MM.1S (cell line): ENCODE data around the gene KLHL35.

ENCODE experiments used
- DNase-seq: peaks from one replicate; pipeline ENCODE4 v3.0.0-alpha.2; 2015
- H2AFZ ChIP-seq: fragments of 300-600 bp; sonication (generic); 2 replicates; pipeline ENCODE4 v1.6.0; 2016; ENCODE audit warnings: antibody characterized with exemption, low read length
- H3F3A ChIP-seq: fragments of 300-600 bp; sonication (generic); 2 replicates; pipeline ENCODE4 v1.6.1; 2016; ENCODE audit warnings: mild to moderate bottlenecking, antibody characterized with exemption, low read length, moderate library complexity, mixed read lengths; ENCODE audit not compliant: insufficient read depth
- H3K27ac ChIP-seq: fragments of 300-600 bp; sonication (generic); 2 replicates; pipeline ENCODE4 v1.5.1; 2016; ENCODE audit warnings: mild to moderate bottlenecking, low read length
- H3K27me3 ChIP-seq: fragments of 300-600 bp; sonication (generic); replicated peaks from 2 replicates; pipeline ENCODE4 v1.6.0; 2016; ENCODE audit warnings: low read length; ENCODE audit not compliant: insufficient read depth
- H3K36me3 ChIP-seq: fragments of 300-600 bp; sonication (generic); replicated peaks from 2 replicates; pipeline ENCODE4 v1.6.1; 2016; ENCODE audit warnings: mild to moderate bottlenecking, low read length, mixed read lengths; ENCODE audit not compliant: insufficient read depth
- H3K4me1 ChIP-seq: fragments of 300-600 bp; sonication (generic); 2 replicates; pipeline ENCODE4 v1.6.1; 2016; ENCODE audit warnings: low read length, mixed read lengths
- H3K4me2 ChIP-seq: fragments of 300-600 bp; sonication (generic); 2 replicates; pipeline ENCODE4 v1.6.0; 2016; ENCODE audit warnings: low read depth, low read length
- H3K4me3 ChIP-seq: fragments of 300-600 bp; sonication (generic); 2 replicates; pipeline ENCODE4 v1.5.1; 2016; ENCODE audit warnings: low read length, mixed read lengths
- H3K79me2 ChIP-seq: fragments of 300-600 bp; sonication (generic); 2 replicates; pipeline ENCODE4 v1.6.1; 2016; ENCODE audit warnings: mixed run types, low read length, mixed read lengths
- H3K9ac ChIP-seq: fragments of 300-600 bp; sonication (generic); 2 replicates; pipeline ENCODE4 v1.6.1; 2016; ENCODE audit warnings: low read length, mixed read lengths
- H3K9me2 ChIP-seq: fragments of 300-600 bp; sonication (generic); replicated peaks from 2 replicates; pipeline ENCODE4 v1.6.1; 2016; ENCODE audit warnings: mild to moderate bottlenecking, low read length, mixed read lengths; ENCODE audit not compliant: insufficient read depth
- H3K9me3 ChIP-seq: fragments of 300-600 bp; sonication (generic); replicated peaks from 2 replicates; pipeline ENCODE4 v1.6.1; 2016; ENCODE audit warnings: mild to moderate bottlenecking, low read length, mixed read lengths; ENCODE audit not compliant: insufficient read depth
- H4K20me1 ChIP-seq: fragments of 300-600 bp; sonication (generic); 2 replicates; pipeline ENCODE4 v1.6.1; 2016; ENCODE audit warnings: mild to moderate bottlenecking, low read length, moderate library complexity, mixed read lengths; ENCODE audit not compliant: insufficient read depth
- CTCF ChIP-seq: fragments of 300-600 bp; sonication (generic); IDR thresholded peaks from 2 replicates; pipeline ENCODE4 v1.5.1; 2016; ENCODE audit warnings: antibody characterized with exemption, low read length, mixed read lengths
- EZH2 ChIP-seq: fragments of 300-600 bp; sonication (generic); optimal IDR thresholded peaks from 2 replicates; pipeline ENCODE3; 2017; ENCODE audit warnings: low read depth, mild to moderate bottlenecking, antibody characterized with exemption, low read length, mixed read lengths
- EZH2phosphoT487 ChIP-seq: fragments of 300-600 bp; sonication (generic); IDR thresholded peaks from 2 replicates; pipeline ENCODE4 v1.6.1; 2018; ENCODE audit warnings: antibody characterized with exemption, low read length

KLHL35 gene

GRCh38 chr11:75387736-75388294, 45.2 kb downstream of the KLHL35 start:
- no peak for TF ChIP-seq EZH2
- TF ChIP-seq EZH2phosphoT487 = no peak
- no peak for TF ChIP-seq CTCF
- H3K4me2 ChIP-seq = no peak overlapping the region

GRCh38 chr11:75386942-75387630, 45.9 kb downstream of the KLHL35 start:
- H3K79me2 ChIP-seq = no peaks in the 10 kb centered on the region
- H3K9me3 ChIP-seq = no peaks in the 10 kb centered on the region
- DNase-seq = no peak
- no peak overlapping the region for H3K4me3 ChIP-seq
- H3K36me3 ChIP-seq = no peaks in the 10 kb centered on the region
- no peaks in the 10 kb centered on the region for H3K9me2 ChIP-seq
- peaks cover 20% of the 10 kb centered on the region for H3K27me3 ChIP-seq
- H3K4me2 ChIP-seq = no peak overlapping the region
- no peaks in the 10 kb centered on the region for H4K20me1 ChIP-seq
- H3K9ac ChIP-seq = no peak overlapping the region
- H3K4me1 ChIP-seq = peaks cover 4% of the 10 kb centered on the region
- no peak overlapping the region for H2AFZ ChIP-seq
- no peaks in the 10 kb centered on the region for H3F3A ChIP-seq
- TF ChIP-seq CTCF (no peak), EZH2 (no peak), EZH2phosphoT487 (no peak)
- no peak overlapping the region for H3K27ac ChIP-seq

More at GRCh38 chr11:75387736-75388294, 45.2 kb downstream of the KLHL35 start:
- no peaks in the 10 kb centered on the region for H3K79me2 ChIP-seq
- H3K4me3 ChIP-seq = no peak overlapping the region
- H3K9me3 ChIP-seq = no peaks in the 10 kb centered on the region
- H3F3A ChIP-seq = no peaks in the 10 kb centered on the region
- H2AFZ ChIP-seq = no peak overlapping the region
- no peak overlapping the region for H3K27ac ChIP-seq
- H3K9ac ChIP-seq = no peak overlapping the region
- no peaks in the 10 kb centered on the region for H4K20me1 ChIP-seq
- no peaks in the 10 kb centered on the region for H3K36me3 ChIP-seq
- DNase-seq = no peak
- peaks cover 20% of the 10 kb centered on the region for H3K27me3 ChIP-seq
- peaks cover 4% of the 10 kb centered on the region for H3K4me1 ChIP-seq
- no peaks in the 10 kb centered on the region for H3K9me2 ChIP-seq

- H3K27ac ChIP-seq = no peak overlapping the region
- 0 out of 2 replicates have a peak overlapping the region, but pooled peaks have one; percentile 33 for H2AFZ ChIP-seq
Observed at GRCh38 chr11:75384438-75385080, 48.4 kb downstream of the KLHL35 start.

More at GRCh38 chr11:75384438-75385080, 48.4 kb downstream of the KLHL35 start:
- Histone ChIP-seq H3F3A (no peaks in the 10 kb centered on the region), H3K79me2 (no peaks in the 10 kb centered on the region), H3K4me2 (peak overlapping the region; percentile 29; the same call in 1 of the 2 replicates), H3K4me1 (peaks cover 4% of the 10 kb centered on the region), H3K9ac (no peak overlapping the region), H4K20me1 (no peaks in the 10 kb centered on the region), H3K9me2 (no peaks in the 10 kb centered on the region), H3K4me3 (no peak overlapping the region), H3K27me3 (peaks cover 20% of the 10 kb centered on the region), H3K36me3 (no peaks in the 10 kb centered on the region), H3K9me3 (no peaks in the 10 kb centered on the region)
- TF ChIP-seq EZH2phosphoT487 = no peak
- TF ChIP-seq CTCF = peak; percentile 95
- TF ChIP-seq EZH2 = no peak
- peak; percentile 58 for DNase-seq
